Panc1 (cell line): Measurements from ENCODE around the gene SPECC1. TPM values are rescaled to one million over a fixed set of nuclear protein-coding genes. Genes with fewer than 3 reads are reported as not detected.
"Not testable (repeated sequence)": the region's sequence is repeated elsewhere in the genome, so short reads cannot be mapped to it uniquely, and the experiment has no call there.

Experiments
- ATAC-seq: fragments of 200-7000 bp; cut with Tn5 transposase; 2 replicates; pipeline ENCODE4 v1.9.1; 2020; ENCODE audit warnings: mild to moderate bottlenecking, moderate library complexity
- BruUV-seq: library from RNA; stranded (reverse); fragments of 400-500 nt; replicated peaks from 2 replicates; lab custom pipeline; 2021; lab: Mats Ljungman, UMichigan
- CTCF ChIA-PET: fragments of 300-600 bp; sonication (Branson Sonifier 250); formaldehyde crosslinking; loops from one replicate; lab custom pipeline; 2022; ENCODE audit warnings: antibody characterized with exemption; lab: Charles Lee
- POLR2A ChIA-PET: fragments of 300-600 bp; sonication (Branson Sonifier 250); formaldehyde crosslinking; loops from one replicate; lab custom pipeline; 2022; ENCODE audit warnings: antibody characterized with exemption; lab: Charles Lee
- DNase-seq: peaks from one replicate; pipeline ENCODE4 v3.0.0-alpha.2; 2010; ENCODE audit warnings: low read depth, low spot score
- H3K27ac ChIP-seq: 2 replicates; pipeline ENCODE4 v1.5.1; 2011; ENCODE audit warnings: mild to moderate bottlenecking, low read length, inconsistent platforms
- H3K27me3 ChIP-seq: fragments of 200-500 bp; sonication (Bioruptor generic); 2 replicates; pipeline ENCODE4 v1.6.0; 2014; ENCODE audit warnings: low read length, inconsistent platforms; ENCODE audit not compliant: control insufficient read depth, insufficient read depth
- H3K36me3 ChIP-seq: fragments of 200-500 bp; sonication (Bioruptor generic); 2 replicates; pipeline ENCODE4 v1.5.1; 2014; ENCODE audit warnings: inconsistent platforms, mild to moderate bottlenecking, low read length, moderate library complexity; ENCODE audit not compliant: control insufficient read depth, insufficient read depth
- H3K4me1 ChIP-seq: 2 replicates; pipeline ENCODE4 v1.5.1; 2011; ENCODE audit warnings: inconsistent platforms, mild to moderate bottlenecking, low read length, moderate library complexity; ENCODE audit not compliant: control insufficient read depth, insufficient read depth
- H3K4me3 ChIP-seq, 2 experiments: 2 replicates each; pipeline ENCODE4 v1.5.1; 2011 to 2012; ENCODE audit warnings: low read depth in 2 of 2, low read length in 2 of 2, mild to moderate bottlenecking in 2 of 2, inconsistent platforms in 1 of 2, moderate library complexity in 1 of 2
- H3K9me3 ChIP-seq: fragments of 200-500 bp; sonication (Bioruptor generic); 2 replicates; pipeline ENCODE4 v1.5.1; 2014; ENCODE audit warnings: low read depth, mild to moderate bottlenecking, inconsistent platforms, low read length, moderate library complexity; ENCODE audit not compliant: control insufficient read depth, insufficient read depth
- POLR2AphosphoS5 ChIP-seq: IDR thresholded peaks from 2 replicates; pipeline ENCODE4 v1.6.1; 2012; ENCODE audit warnings: mild to moderate bottlenecking, low read depth, low read length, moderate library complexity
- SIN3A ChIP-seq: IDR thresholded peaks from 2 replicates; pipeline ENCODE4 v1.6.1; 2012; ENCODE audit warnings: low read depth, mild to moderate bottlenecking, low read length, moderate library complexity, borderline replicate concordance; ENCODE audit not compliant: insufficient read depth
- TCF7L2 ChIP-seq: IDR thresholded peaks from 2 replicates; pipeline ENCODE4 v1.6.1; 2011; ENCODE audit warnings: mild to moderate bottlenecking, low read depth, low read length, inconsistent platforms
- in situ Hi-C: cut with HindIII; loops from 2 replicates; pipeline ENCODE4 v1.10.0; 2016; ENCODE audit warnings: low sequenced_read_pairs, low pct_unique_long_range_greater_than_20kb
- intact Hi-C: fragments of 100-400 bp; cut with micrococcal nuclease; formaldehyde crosslinking; loops from one replicate; pipeline ENCODE4 v1.10.0; 2022; ENCODE audit not compliant: unreplicated experiment
- total RNA-seq: library from RNA; stranded (reverse); gene quantifications from one replicate; pipeline ENCODE4 v1.2.1, GENCODE V29; 2021; ENCODE audit not compliant: unreplicated experiment
- TF ChIP-seq, protein P1 (sequence below): fragments of 450-650 bp; IDR thresholded peaks from 2 replicates; pipeline ENCODE4 v1.5.1; 2017; ENCODE audit warnings: mild to moderate bottlenecking
- TF ChIP-seq, protein P2 (sequence below), 2 experiments: IDR thresholded peaks; 2 replicates each; pipeline ENCODE4 v1.6.1; 2011 to 2012; ENCODE audit warnings: low read depth in 2 of 2, control low read depth in 1 of 2, low read length in 1 of 2, mild to moderate bottlenecking in 1 of 2, moderate library complexity in 1 of 2; ENCODE audit not compliant: insufficient read depth in 1 of 2

The SPECC1 gene
- total RNA-seq, 1 experiment from 2014 or later = 80.8 TPM

DNA sequence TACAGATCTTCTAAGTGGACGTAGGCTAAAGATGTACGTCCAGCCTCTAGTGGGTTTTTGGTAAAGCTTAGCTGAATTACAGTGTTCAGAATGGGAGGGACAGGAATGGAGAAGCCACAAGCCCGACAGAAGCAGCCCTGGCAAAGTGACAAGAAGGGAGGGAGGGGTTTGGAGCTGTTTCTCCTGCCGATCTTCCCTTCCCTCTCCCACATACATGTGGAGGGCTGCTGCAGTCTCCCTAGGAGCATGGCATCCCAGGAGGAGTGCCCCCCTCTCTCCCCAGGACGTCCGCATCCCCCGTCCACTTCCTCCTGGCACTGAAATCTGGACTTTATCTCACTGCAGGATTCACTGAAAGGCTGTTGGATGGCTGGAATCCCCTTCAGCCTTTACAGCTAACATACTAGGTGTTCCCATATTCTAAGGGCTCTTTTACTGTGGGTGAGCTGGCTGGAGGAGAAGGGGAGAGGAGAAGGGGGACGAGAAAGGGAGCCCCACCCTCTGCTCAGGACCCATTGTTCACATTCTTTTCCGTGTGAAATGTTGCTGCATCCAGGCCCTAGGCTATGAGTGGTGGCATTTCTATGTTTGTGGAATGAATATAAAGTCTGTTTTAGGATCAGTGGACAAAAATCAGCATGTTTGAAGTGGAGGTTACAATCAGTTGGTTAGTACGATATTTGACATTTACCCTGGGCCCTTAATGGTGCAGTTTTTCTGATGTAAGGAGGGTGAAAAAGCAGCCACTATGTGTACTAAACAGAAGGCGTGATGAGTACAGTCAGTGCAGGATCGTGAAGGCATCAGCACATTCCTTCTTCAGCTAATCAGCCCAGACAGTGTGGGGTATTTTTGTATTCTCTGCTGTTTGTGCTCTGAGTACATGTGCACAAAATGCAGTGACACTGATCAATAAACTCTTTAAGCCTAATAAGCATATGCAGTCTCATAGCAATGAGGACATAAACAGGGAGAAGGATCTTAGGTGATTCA lies 94.6 kb downstream of the SPECC1 start:
- in situ Hi-C loops (no loop called here), intact Hi-C loops (no loop called here)
- DNase-seq = no peak
- BruUV-seq = no TSS peak
- Histone ChIP-seq H3K27ac (no peak overlapping the region), H3K4me3 (no peak overlapping the region), H3K9me3 (no peaks in the 10 kb centered on the region), H3K4me1 (no peaks in the 10 kb centered on the region; the same call in 1 of the 2 replicates), H3K27me3 (no peaks in the 10 kb centered on the region), H3K36me3 (no peaks in the 10 kb centered on the region)
- TF ChIP-seq, protein P1, sequence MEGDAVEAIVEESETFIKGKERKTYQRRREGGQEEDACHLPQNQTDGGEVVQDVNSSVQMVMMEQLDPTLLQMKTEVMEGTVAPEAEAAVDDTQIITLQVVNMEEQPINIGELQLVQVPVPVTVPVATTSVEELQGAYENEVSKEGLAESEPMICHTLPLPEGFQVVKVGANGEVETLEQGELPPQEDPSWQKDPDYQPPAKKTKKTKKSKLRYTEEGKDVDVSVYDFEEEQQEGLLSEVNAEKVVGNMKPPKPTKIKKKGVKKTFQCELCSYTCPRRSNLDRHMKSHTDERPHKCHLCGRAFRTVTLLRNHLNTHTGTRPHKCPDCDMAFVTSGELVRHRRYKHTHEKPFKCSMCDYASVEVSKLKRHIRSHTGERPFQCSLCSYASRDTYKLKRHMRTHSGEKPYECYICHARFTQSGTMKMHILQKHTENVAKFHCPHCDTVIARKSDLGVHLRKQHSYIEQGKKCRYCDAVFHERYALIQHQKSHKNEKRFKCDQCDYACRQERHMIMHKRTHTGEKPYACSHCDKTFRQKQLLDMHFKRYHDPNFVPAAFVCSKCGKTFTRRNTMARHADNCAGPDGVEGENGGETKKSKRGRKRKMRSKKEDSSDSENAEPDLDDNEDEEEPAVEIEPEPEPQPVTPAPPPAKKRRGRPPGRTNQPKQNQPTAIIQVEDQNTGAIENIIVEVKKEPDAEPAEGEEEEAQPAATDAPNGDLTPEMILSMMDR = no peak
- no peak for TF ChIP-seq SIN3A
- TF ChIP-seq TCF7L2 = no peak
- TF ChIP-seq, protein P2, sequence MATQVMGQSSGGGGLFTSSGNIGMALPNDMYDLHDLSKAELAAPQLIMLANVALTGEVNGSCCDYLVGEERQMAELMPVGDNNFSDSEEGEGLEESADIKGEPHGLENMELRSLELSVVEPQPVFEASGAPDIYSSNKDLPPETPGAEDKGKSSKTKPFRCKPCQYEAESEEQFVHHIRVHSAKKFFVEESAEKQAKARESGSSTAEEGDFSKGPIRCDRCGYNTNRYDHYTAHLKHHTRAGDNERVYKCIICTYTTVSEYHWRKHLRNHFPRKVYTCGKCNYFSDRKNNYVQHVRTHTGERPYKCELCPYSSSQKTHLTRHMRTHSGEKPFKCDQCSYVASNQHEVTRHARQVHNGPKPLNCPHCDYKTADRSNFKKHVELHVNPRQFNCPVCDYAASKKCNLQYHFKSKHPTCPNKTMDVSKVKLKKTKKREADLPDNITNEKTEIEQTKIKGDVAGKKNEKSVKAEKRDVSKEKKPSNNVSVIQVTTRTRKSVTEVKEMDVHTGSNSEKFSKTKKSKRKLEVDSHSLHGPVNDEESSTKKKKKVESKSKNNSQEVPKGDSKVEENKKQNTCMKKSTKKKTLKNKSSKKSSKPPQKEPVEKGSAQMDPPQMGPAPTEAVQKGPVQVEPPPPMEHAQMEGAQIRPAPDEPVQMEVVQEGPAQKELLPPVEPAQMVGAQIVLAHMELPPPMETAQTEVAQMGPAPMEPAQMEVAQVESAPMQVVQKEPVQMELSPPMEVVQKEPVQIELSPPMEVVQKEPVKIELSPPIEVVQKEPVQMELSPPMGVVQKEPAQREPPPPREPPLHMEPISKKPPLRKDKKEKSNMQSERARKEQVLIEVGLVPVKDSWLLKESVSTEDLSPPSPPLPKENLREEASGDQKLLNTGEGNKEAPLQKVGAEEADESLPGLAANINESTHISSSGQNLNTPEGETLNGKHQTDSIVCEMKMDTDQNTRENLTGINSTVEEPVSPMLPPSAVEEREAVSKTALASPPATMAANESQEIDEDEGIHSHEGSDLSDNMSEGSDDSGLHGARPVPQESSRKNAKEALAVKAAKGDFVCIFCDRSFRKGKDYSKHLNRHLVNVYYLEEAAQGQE (IDR thresholded peaks at IDR 0.05; ENCODE audit: insufficient read depth in 1 of 2, low read depth in 2 of 2, low read length in 1 of 2) = no peak
- no peak for TF ChIP-seq POLR2AphosphoS5
- POLR2A ChIA-PET = no interaction called here
- CTCF ChIA-PET = no interaction called here
- no peak for ATAC-seq

DNA sequence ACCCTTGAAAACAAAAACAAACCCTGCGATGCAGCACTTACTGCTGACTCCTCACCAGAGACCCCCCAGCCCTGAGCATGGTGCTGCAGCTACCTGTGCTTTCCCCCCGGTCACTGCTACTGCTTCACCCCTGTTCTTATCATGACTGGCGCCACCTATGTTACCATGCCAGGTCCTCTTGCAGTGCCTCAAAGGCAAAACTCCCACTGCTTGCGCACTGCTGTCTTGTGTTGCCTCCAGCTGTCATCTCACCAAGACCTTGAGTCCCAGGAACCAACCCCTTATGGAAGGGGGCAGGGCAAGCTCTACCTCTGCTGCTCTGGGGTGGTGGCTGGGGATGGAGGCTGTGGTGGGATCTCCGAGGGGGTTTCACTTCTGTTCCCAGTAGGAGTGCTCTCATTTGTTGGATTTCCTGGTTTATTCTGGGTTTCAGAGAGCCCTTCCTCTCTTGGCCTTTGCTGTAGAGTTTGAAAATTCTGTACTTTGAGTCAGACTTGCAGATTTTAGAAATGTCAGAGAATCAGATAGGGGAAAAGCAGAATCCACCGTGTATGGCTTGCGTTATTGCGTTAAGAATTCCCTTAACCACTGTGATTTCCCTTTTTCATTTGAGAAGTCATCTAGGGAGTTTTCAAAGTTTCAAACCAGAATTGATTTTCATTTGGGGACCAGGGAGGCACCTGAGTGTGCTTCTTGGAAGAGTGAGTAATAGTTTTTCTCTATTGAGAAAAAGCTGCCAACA lies 96.6 kb downstream of the SPECC1 start:
- no peak for ATAC-seq
- POLR2A ChIA-PET = no interaction called here
- no peak for DNase-seq
- no TSS peak for BruUV-seq
- Histone ChIP-seq H3K4me1 (no peaks in the 10 kb centered on the region; the same call in 1 of the 2 replicates), H3K36me3 (no peaks in the 10 kb centered on the region), H3K9me3 (no peaks in the 10 kb centered on the region), H3K27me3 (no peaks in the 10 kb centered on the region), H3K4me3 (no peak overlapping the region), H3K27ac (no peak overlapping the region)
- in situ Hi-C loops (no loop called here), intact Hi-C loops (no loop called here)
- TF ChIP-seq TCF7L2 (no peak), POLR2AphosphoS5 (no peak), SIN3A (no peak)
- TF ChIP-seq, protein P2 (IDR thresholded peaks at IDR 0.05; ENCODE audit: insufficient read depth in 1 of 2, low read depth in 2 of 2, low read length in 1 of 2) = no peak
- CTCF ChIA-PET = no interaction called here

DNA sequence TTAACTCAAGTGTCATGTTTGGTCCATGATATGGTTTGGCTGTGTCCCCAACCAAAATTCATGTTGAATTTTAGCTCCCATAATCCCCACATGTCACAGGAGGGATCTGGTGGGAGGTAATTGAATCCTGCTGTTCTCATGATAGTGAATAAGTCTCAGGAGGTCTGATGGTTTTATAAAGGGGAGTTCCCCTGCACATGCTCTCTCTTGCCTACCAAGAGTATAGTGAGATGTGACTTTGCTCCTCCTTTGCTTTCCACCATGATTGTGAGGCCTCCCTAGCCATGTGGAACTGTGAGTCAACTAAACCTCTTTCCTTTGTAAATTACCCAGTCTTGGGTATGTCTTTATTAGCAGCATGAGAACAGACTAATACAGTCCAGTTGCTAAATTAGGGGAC lies 97.3 kb downstream of the SPECC1 start:
- BruUV-seq, H3K27ac ChIP-seq, H3K4me3 ChIP-seq, ATAC-seq, in situ Hi-C loops, H3K36me3 ChIP-seq, POLR2A ChIA-PET, H3K27me3 ChIP-seq, H3K4me1 ChIP-seq, intact Hi-C loops, H3K9me3 ChIP-seq, DNase-seq, CTCF ChIA-PET: not testable (repeated sequence)
